ENCODE measurements around the gene ENDOD1. TPM values are rescaled to one million over a fixed set of nuclear protein-coding genes. Genes with fewer than 3 reads are reported as not detected.

Gene ENDOD1
- total and polyA plus RNA-seq, 8 donors: 2.0 to 8.9 (median 5.1) TPM

- no peak for FAIRE-seq
These were observed 31.7 kb upstream of the ENDOD1 start for GRCh38 chr11:95057959-95058358.

GRCh38 chr11:95058621-95059020 lies 31.0 kb upstream of the ENDOD1 start:
- Histone ChIP-seq H3K36me3 (no peaks in the 10 kb centered on the region), H3K4me1 (no peaks in the 10 kb centered on the region), H3K27me3 (no peaks in the 10 kb centered on the region), H3K9me3 (no peaks in the 10 kb centered on the region), H3K27ac (no peak overlapping the region), H3K4me3 (no peak overlapping the region)
- intact Hi-C loops (cut with DNase I): no loop called here
- TF ChIP-seq CTCF (IDR thresholded peaks at IDR 0.05): no peak
- FAIRE-seq: no peak
- ATAC-seq: no peak
- DNase-seq: no peak
- 88 to 89% methylated on average over 1 of the region's 1 CpG for WGBS, 2 donors

More at GRCh38 chr11:95057959-95058358, 31.7 kb upstream of the ENDOD1 start:
- WGBS, 2 donors: 90 to 95% methylated on average over 8 of the region's 8 CpGs
- Histone ChIP-seq H3K4me3 (no peak overlapping the region), H3K36me3 (no peaks in the 10 kb centered on the region), H3K9me3 (no peaks in the 10 kb centered on the region), H3K4me1 (no peaks in the 10 kb centered on the region), H3K27ac (no peak overlapping the region), H3K27me3 (no peaks in the 10 kb centered on the region)
- TF ChIP-seq CTCF (IDR thresholded peaks at IDR 0.05): no peak
- no peak for ATAC-seq
- no peak for DNase-seq
- intact Hi-C loops (cut with DNase I): no loop called here

- intact Hi-C loops (cut with DNase I): no loop called here
- Histone ChIP-seq H3K4me3 (no peak overlapping the region), H3K27ac (no peak overlapping the region), H3K9me3 (no peaks in the 10 kb centered on the region), H3K36me3 (no peaks in the 10 kb centered on the region), H3K27me3 (no peaks in the 10 kb centered on the region), H3K4me1 (no peaks in the 10 kb centered on the region)
- ATAC-seq (no peak), DNase-seq (no peak), FAIRE-seq (no peak)
- 84 to 87% methylated on average over 6 of the region's 6 CpGs for WGBS, 2 donors
- TF ChIP-seq CTCF (IDR thresholded peaks at IDR 0.05): no peak
These were observed 30.6 kb upstream of the ENDOD1 start for GRCh38 chr11:95059046-95059445.

- Histone ChIP-seq H3K27me3 (no peaks in the 10 kb centered on the region), H3K9me3 (no peaks in the 10 kb centered on the region), H3K36me3 (no peaks in the 10 kb centered on the region), H3K4me3 (no peak overlapping the region), H3K27ac (no peak overlapping the region), H3K4me1 (peaks cover 10 to 19% (median 18%) of the 10 kb centered on the region in 3 donors)
- intact Hi-C loops (cut with DNase I): no loop called here
- WGBS, 2 donors: 94 to 99% methylated on average over 1 of the region's 1 CpG
- ATAC-seq: no peak
- no peak for FAIRE-seq
- DNase-seq: no peak
- no peak for TF ChIP-seq CTCF (IDR thresholded peaks at IDR 0.05)
These were observed 24.3 kb upstream of the ENDOD1 start for GRCh38 chr11:95065336-95065735.

- Histone ChIP-seq H3K9me3 (no peaks in the 10 kb centered on the region), H3K36me3 (no peaks in the 10 kb centered on the region), H3K4me1 (peaks cover 10 to 19% (median 18%) of the 10 kb centered on the region in 3 donors), H3K4me3 (peak within 1 kb of the TSS; percentile 49 to 80 (median 72)), H3K27ac (peak within 1 kb of the TSS; percentile 96 to 98 (median 98)), H3K27me3 (no peaks in the 10 kb centered on the region)
- FAIRE-seq: no peak
- DNase-seq: no peak
- intact Hi-C loops (cut with DNase I): no loop called here
- 0 to 1% methylated on average over 4 of the region's 4 CpGs for WGBS, 2 donors
- no peak for TF ChIP-seq CTCF (IDR thresholded peaks at IDR 0.05)
- peak in 2 of 4 donors; percentile 63 to 67 for ATAC-seq
These were observed 23.0 kb upstream of the ENDOD1 start, which contains the start of gene SRSF8 for GRCh38 chr11:95066716-95067038. TSS of gene SRSF8 (plus strand) at chr11:95066919. CDS start at chr11:95067227, 308 bp downstream.
